RWPE2 (cell line): Measurements from ENCODE around the gene PLSCR3.

Source experiments
- ATAC-seq: fragments of 200-7000 bp; cut with Tn5 transposase; 3 replicates; pipeline ENCODE4 v1.9.1; 2021; ENCODE audit warnings: low read depth
- DNase-seq: peaks from one replicate; pipeline ENCODE4 v3.0.0-alpha.2; 2020; ENCODE audit warnings: low spot score
- H3K27ac ChIP-seq: fragments of 450-650 bp; 2 replicates; pipeline ENCODE4 v1.5.1; 2017; ENCODE audit warnings: mild to moderate bottlenecking; ENCODE audit not compliant: poor library complexity, severe bottlenecking
- H3K27me3 ChIP-seq: fragments of 250-450 bp; sonication (Bioruptor Pico); 2 replicates; pipeline ENCODE4 v1.5.1; 2021; ENCODE audit warnings: mild to moderate bottlenecking, moderate library complexity; ENCODE audit not compliant: insufficient read depth, poor library complexity, severe bottlenecking
- H3K36me3 ChIP-seq: fragments of 250-450 bp; sonication (Bioruptor Pico); 2 replicates; pipeline ENCODE4 v1.5.1; 2020; ENCODE audit warnings: low read depth, mild to moderate bottlenecking, moderate library complexity
- H3K4me1 ChIP-seq: fragments of 250-450 bp; sonication (Bioruptor Pico); 2 replicates; pipeline ENCODE4 v1.5.1; 2021; ENCODE audit warnings: mild to moderate bottlenecking, moderate library complexity; ENCODE audit not compliant: insufficient read depth, poor library complexity, severe bottlenecking
- H3K4me3 ChIP-seq: fragments of 250-450 bp; sonication (Bioruptor Pico); 2 replicates; pipeline ENCODE4 v1.5.1; 2021; ENCODE audit warnings: mild to moderate bottlenecking, moderate library complexity; ENCODE audit not compliant: severe bottlenecking
- H3K9me3 ChIP-seq: fragments of 250-450 bp; sonication (Bioruptor Pico); 2 replicates; pipeline ENCODE4 v1.5.1; 2021; ENCODE audit warnings: mild to moderate bottlenecking, moderate library complexity; ENCODE audit not compliant: severe bottlenecking
- CTCF ChIP-seq: fragments of 450-650 bp; IDR thresholded peaks from one replicate; pipeline ENCODE4 v1.5.1; 2017; ENCODE audit warnings: mild to moderate bottlenecking, moderate library complexity; ENCODE audit not compliant: poor library complexity, severe bottlenecking

Gene PLSCR3

GRCh38 chr17:7410634-7411426 is 16.5 kb upstream of the PLSCR3 start:
- DNase-seq (no peak), ATAC-seq (no peak)
- no peaks in the 10 kb centered on the region for H3K4me1 ChIP-seq
- H3K27ac ChIP-seq, result no peak overlapping the region
- H3K4me3 ChIP-seq, result no peak overlapping the region
- no peaks in the 10 kb centered on the region for H3K27me3 ChIP-seq
- TF ChIP-seq CTCF, result no peak
- H3K9me3 ChIP-seq, result no peaks in the 10 kb centered on the region
- H3K36me3 ChIP-seq, result no peaks in the 10 kb centered on the region

- no peak for DNase-seq
- Histone ChIP-seq H3K9me3 (no peaks in the 10 kb centered on the region), H3K4me3 (no peak overlapping the region), H3K4me1 (no peaks in the 10 kb centered on the region), H3K27ac (no peak overlapping the region), H3K27me3 (no peaks in the 10 kb centered on the region), H3K36me3 (no peaks in the 10 kb centered on the region)
- TF ChIP-seq CTCF, result no peak
- no peak for ATAC-seq
Observed at GRCh38 chr17:7409716-7410115, 15.4 kb upstream of the PLSCR3 start.

- Histone ChIP-seq H3K27ac (no peak overlapping the region), H3K4me1 (no peaks in the 10 kb centered on the region), H3K4me3 (no peak overlapping the region), H3K36me3 (no peaks in the 10 kb centered on the region), H3K27me3 (no peaks in the 10 kb centered on the region), H3K9me3 (no peaks in the 10 kb centered on the region)
- no peak for TF ChIP-seq CTCF
- ATAC-seq, result no peak
- DNase-seq, result no peak
Observed at GRCh38 chr17:7408863-7409262, 14.5 kb upstream of the PLSCR3 start.

GRCh38 chr17:7408252-7408727 is 14.0 kb upstream of the PLSCR3 start:
- Histone ChIP-seq H3K27ac (no peak overlapping the region), H3K4me1 (no peaks in the 10 kb centered on the region), H3K27me3 (no peaks in the 10 kb centered on the region), H3K36me3 (no peaks in the 10 kb centered on the region), H3K9me3 (no peaks in the 10 kb centered on the region), H3K4me3 (no peak overlapping the region)
- ATAC-seq, result no peak
- no peak for DNase-seq
- no peak for TF ChIP-seq CTCF

- TF ChIP-seq CTCF, result no peak
- H3K4me3 ChIP-seq, result no peak within 1 kb of the TSS
- DNase-seq (no peak), ATAC-seq (no peak)
- peaks cover 1% of the 10 kb centered on the region; the same call in 1 of the 2 replicates for H3K36me3 ChIP-seq
- H3K27me3 ChIP-seq, result no peaks in the 10 kb centered on the region
- H3K9me3 ChIP-seq, result no peaks in the 10 kb centered on the region
- no peak within 1 kb of the TSS for H3K27ac ChIP-seq
- no peaks in the 10 kb centered on the region for H3K4me1 ChIP-seq
Observed at GRCh38 chr17:7407485-7408251, 13.3 kb upstream of the PLSCR3 start, which contains the start of gene NLGN2. Gene NLGN2, plus strand, starts transcription at chr17:7407845. Its CDS starts 411 bp downstream, at chr17:7408256.
